Type B pancreatic cell (in vitro differentiated cells): ENCODE data around the gene U2SURP. TPM values are rescaled to one million over a fixed set of nuclear protein-coding genes. Genes with fewer than 3 reads are reported as not detected.

Experiments
- DNase-seq: peaks from one replicate; pipeline ENCODE4 v3.0.0; 2021; ENCODE audit warnings: mixed read lengths; ENCODE audit not compliant: unreplicated experiment; ENCODE audit errors: extremely low spot score
- H3K27ac Mint-ChIP-seq: 2 replicates; pipeline ENCODE4 v1.8.0; 2021; ENCODE audit warnings: mild to moderate bottlenecking, mixed read lengths
- H3K27me3 Mint-ChIP-seq: 2 replicates; pipeline ENCODE4 v1.8.0; 2021; ENCODE audit warnings: mixed read lengths
- H3K36me3 Mint-ChIP-seq: 2 replicates; pipeline ENCODE4 v1.8.0; 2021; ENCODE audit warnings: mixed read lengths
- H3K4me1 Mint-ChIP-seq: one replicate; pipeline ENCODE4 v1.8.0; 2021; ENCODE audit warnings: mixed read lengths; ENCODE audit not compliant: unreplicated experiment
- H3K4me3 Mint-ChIP-seq: 2 replicates; pipeline ENCODE4 v1.8.0; 2021; ENCODE audit warnings: mild to moderate bottlenecking, mixed read lengths
- H3K9me3 Mint-ChIP-seq: 2 replicates; pipeline ENCODE4 v1.8.0; 2021; ENCODE audit warnings: mixed read lengths
- CTCF ChIP-seq: fragments of 200-600 bp; sonication (generic); conservative IDR thresholded peaks from 2 replicates; pipeline ENCODE4 v1.5.0; 2021; ENCODE audit warnings: antibody characterized with exemption, mild to moderate bottlenecking
- total RNA-seq: library from RNA; stranded (reverse); gene quantifications from 2 replicates; pipeline ENCODE4 v1.2.1, GENCODE V29; 2021; ENCODE audit warnings: low replicate concordance

Gene U2SURP
- total RNA-seq, 1 donor from 2014 or later: 129 TPM

DNA sequence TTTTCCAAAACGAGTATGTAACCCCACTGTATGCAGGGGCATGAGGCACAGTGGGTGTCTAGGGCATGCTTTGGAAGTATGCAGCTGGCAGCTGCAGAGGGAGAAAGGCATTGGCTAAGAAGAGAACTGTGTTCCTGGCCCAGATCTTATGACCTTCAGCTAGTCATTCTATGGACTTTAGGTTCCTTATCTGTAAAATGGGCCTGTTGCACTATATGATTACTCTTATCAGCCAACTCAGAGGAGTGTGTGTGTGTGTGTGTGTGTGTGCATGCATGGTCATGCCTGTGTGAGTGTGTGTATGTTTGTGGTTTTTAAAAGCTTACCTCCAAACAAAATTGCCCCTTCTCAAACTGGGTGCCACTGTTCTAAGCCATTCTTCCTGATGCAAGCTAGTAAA lies 90.8 kb downstream of the U2SURP start:
- Mint-ChIP-seq H3K9me3 (no peaks in the 10 kb centered on the region), H3K27me3 (peaks cover 5% of the 10 kb centered on the region), H3K27ac (no peak overlapping the region), H3K4me3 (no peak overlapping the region), H3K36me3 (no peaks in the 10 kb centered on the region), H3K4me1 (peaks cover 4% of the 10 kb centered on the region)
- no peak for TF ChIP-seq CTCF
- DNase-seq: no peak

GRCh38 chr3:143095813-143096212 lies 94.4 kb downstream of the U2SURP start:
- Mint-ChIP-seq H3K36me3 (no peaks in the 10 kb centered on the region), H3K27me3 (peaks cover 7% of the 10 kb centered on the region), H3K4me1 (peaks cover 11% of the 10 kb centered on the region), H3K27ac (no peak overlapping the region), H3K4me3 (no peak overlapping the region), H3K9me3 (no peaks in the 10 kb centered on the region)
- TF ChIP-seq CTCF: no peak
- DNase-seq: no peak

- no peaks in the 10 kb centered on the region for H3K36me3 Mint-ChIP-seq
- H3K27me3 Mint-ChIP-seq: peaks cover 7% of the 10 kb centered on the region
- H3K4me1 Mint-ChIP-seq: peaks cover 11% of the 10 kb centered on the region
- no peak overlapping the region for H3K4me3 Mint-ChIP-seq
- DNase-seq: no peak
- H3K27ac Mint-ChIP-seq: no peak overlapping the region
- H3K9me3 Mint-ChIP-seq: peaks cover 3% of the 10 kb centered on the region
- no peak for TF ChIP-seq CTCF
Measured at GRCh38 chr3:143098032-143098764, 96.8 kb downstream of the U2SURP start.

- H3K9me3 Mint-ChIP-seq: peaks cover 3% of the 10 kb centered on the region
Measured at GRCh38 chr3:143099210-143099609, 97.8 kb downstream of the U2SURP start.

DNA sequence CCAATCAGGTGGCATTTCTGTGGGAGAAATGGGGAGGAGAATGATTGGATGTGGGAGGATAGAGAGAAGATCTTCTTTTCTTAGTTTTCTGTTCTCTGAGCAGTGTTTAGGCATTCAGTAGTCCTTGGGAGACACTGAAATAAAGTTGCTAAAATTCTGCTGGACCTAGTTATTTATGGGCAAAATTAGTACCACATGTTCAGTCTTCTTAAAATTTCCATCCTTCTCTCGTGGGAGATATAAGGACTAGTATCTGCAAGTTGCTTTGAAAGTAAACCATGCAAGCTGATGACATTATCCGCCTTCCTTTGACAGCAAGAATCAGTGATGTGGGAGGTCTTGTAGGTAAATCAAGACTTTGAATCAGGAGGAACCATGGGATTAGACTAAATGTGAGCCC lies 98.3 kb downstream of the U2SURP start:
- no peak for TF ChIP-seq CTCF
- no peak overlapping the region for H3K27ac Mint-ChIP-seq
- peaks cover 11% of the 10 kb centered on the region for H3K4me1 Mint-ChIP-seq
- peaks cover 7% of the 10 kb centered on the region for H3K27me3 Mint-ChIP-seq
- H3K36me3 Mint-ChIP-seq: no peaks in the 10 kb centered on the region
- H3K4me3 Mint-ChIP-seq: no peak overlapping the region
- peaks cover 5% of the 10 kb centered on the region for H3K9me3 Mint-ChIP-seq
- DNase-seq: no peak

More at GRCh38 chr3:143099210-143099609, 97.8 kb downstream of the U2SURP start:
- Mint-ChIP-seq H3K4me1 (peaks cover 11% of the 10 kb centered on the region), H3K36me3 (no peaks in the 10 kb centered on the region), H3K27ac (no peak overlapping the region), H3K27me3 (peaks cover 7% of the 10 kb centered on the region), H3K4me3 (no peak overlapping the region)
- TF ChIP-seq CTCF: no peak
- no peak for DNase-seq
